Measurements from ENCODE around the gene CCDC178. TPM values are rescaled to one million over a fixed set of nuclear protein-coding genes. Genes with fewer than 3 reads are reported as not detected.

The CCDC178 gene
- total and polyA plus RNA-seq, 2 donors (not counting 1 experiment from before 2014, with no cell fraction given): 0.17 TPM; not detected in 1

DNA sequence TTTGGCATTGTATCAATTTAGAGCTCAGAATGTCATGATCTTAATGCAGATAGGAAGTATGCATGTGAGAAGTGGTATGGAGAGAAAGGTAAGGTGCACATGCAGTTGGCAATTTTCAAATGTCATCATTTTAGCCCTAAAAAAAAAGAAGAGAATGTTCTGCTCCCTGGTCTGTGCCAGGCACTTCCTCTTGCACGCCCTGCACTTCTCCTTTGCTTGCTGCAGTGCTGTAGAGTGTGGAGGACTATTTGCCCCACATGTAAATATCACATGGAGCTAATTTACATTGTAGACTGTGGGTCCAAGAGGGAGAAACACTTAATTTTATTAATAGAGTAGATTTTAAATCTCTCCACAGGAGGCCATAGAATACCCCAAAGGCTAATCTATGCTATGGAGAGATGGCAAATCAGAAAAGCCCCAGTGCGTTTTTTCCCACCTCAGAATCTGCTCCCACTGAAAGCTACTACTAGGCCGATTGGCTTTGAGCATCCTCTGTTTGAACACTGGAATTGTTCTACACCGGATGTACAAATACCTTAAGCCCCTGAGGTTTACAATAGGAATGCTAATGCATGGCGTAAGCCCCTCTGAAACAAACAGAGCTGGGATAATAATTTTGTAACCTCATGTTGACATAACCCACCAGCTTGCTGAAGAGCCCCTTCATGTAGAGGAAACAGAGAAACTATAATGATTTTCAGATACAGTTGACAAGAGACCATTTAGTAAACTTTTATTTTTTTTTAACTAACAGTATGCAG, 530.5 kb downstream of the CCDC178 start:
- DNase-seq (ENCODE audit: low read depth in 2 of 2): no peak
- H3K4me2 ChIP-seq (ENCODE audit: extremely low read depth, insufficient read depth, low read length): no peak overlapping the region

DNA sequence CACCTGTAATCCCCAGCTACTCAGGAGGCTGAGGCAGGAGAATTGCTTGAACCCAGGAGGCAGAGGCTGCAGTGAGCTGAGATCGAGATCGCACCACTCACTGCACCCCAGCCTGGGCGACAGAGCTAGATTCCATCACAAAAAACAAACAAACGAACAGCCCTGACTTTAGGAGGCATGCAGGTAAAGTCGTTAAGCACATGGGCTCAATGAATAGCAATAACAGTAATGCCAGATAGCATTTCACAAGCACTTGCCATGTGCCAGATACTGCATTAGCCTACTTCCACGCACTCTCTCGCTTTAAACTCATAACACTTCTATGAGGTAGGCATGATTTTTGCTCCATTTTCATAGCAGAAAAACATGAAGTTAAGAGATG, 532.1 kb downstream of the CCDC178 start:
- H3K9me3 ChIP-seq (ENCODE audit: control insufficient read depth, insufficient read depth, low read depth, low read length): no peaks in the 10 kb centered on the region
- H3K4me1 ChIP-seq (ENCODE audit: control insufficient read depth, extremely low read depth, insufficient read depth, low read length): no peaks in the 10 kb centered on the region
- no peak for DNase-seq (ENCODE audit: low read depth in 2 of 2)
- H3K9ac ChIP-seq (ENCODE audit: insufficient read depth, low read length): no peak overlapping the region
- no peak overlapping the region for H3K4me2 ChIP-seq (ENCODE audit: extremely low read depth, insufficient read depth, low read length)
- no peak overlapping the region for H3K27ac ChIP-seq (ENCODE audit: insufficient read depth, low read length)
- no peak overlapping the region for H2AFZ ChIP-seq (ENCODE audit: low read length)
- H3K79me2 ChIP-seq (ENCODE audit: control insufficient read depth, insufficient read depth, low read length): no peaks in the 10 kb centered on the region
- no peaks in the 10 kb centered on the region for H4K20me1 ChIP-seq (ENCODE audit: control insufficient read depth, extremely low read depth, insufficient read depth, low read length)
- no peak for TF ChIP-seq EZH2 (IDR thresholded peaks at IDR 0.05; ENCODE audit: low read length, missing control alignments)
- TF ChIP-seq, protein P1, sequence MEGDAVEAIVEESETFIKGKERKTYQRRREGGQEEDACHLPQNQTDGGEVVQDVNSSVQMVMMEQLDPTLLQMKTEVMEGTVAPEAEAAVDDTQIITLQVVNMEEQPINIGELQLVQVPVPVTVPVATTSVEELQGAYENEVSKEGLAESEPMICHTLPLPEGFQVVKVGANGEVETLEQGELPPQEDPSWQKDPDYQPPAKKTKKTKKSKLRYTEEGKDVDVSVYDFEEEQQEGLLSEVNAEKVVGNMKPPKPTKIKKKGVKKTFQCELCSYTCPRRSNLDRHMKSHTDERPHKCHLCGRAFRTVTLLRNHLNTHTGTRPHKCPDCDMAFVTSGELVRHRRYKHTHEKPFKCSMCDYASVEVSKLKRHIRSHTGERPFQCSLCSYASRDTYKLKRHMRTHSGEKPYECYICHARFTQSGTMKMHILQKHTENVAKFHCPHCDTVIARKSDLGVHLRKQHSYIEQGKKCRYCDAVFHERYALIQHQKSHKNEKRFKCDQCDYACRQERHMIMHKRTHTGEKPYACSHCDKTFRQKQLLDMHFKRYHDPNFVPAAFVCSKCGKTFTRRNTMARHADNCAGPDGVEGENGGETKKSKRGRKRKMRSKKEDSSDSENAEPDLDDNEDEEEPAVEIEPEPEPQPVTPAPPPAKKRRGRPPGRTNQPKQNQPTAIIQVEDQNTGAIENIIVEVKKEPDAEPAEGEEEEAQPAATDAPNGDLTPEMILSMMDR (conservative IDR thresholded peaks at IDR 0.05 in 1 of 2, IDR thresholded peaks at IDR 0.05 in 1 of 2; ENCODE audit: low read depth in 1 of 2, low read length in 2 of 2): no peak
- H3K27me3 ChIP-seq (ENCODE audit: control insufficient read depth, insufficient read depth, low read length): no peaks in the 10 kb centered on the region
- H3K36me3 ChIP-seq (ENCODE audit: control insufficient read depth, insufficient read depth, low read length): no peaks in the 10 kb centered on the region
- H3K4me3 ChIP-seq (replicated peaks in 1 of 4; ENCODE audit: control extremely low read depth in 1 of 4, insufficient read depth in 1 of 4, low read depth in 3 of 4, low read length in 4 of 4): no peak overlapping the region

More for the DNA sequence above, 530.5 kb downstream of the CCDC178 start:
- H3K4me1 ChIP-seq (ENCODE audit: control insufficient read depth, extremely low read depth, insufficient read depth, low read length): no peaks in the 10 kb centered on the region
- H3K9ac ChIP-seq (ENCODE audit: insufficient read depth, low read length): no peak overlapping the region
- H3K27ac ChIP-seq (ENCODE audit: insufficient read depth, low read length): no peak overlapping the region
- no peak for TF ChIP-seq EZH2 (IDR thresholded peaks at IDR 0.05; ENCODE audit: low read length, missing control alignments)
- TF ChIP-seq, protein P1 (conservative IDR thresholded peaks at IDR 0.05 in 1 of 2, IDR thresholded peaks at IDR 0.05 in 1 of 2; ENCODE audit: low read depth in 1 of 2, low read length in 2 of 2): no peak
- H3K79me2 ChIP-seq (ENCODE audit: control insufficient read depth, insufficient read depth, low read length): no peaks in the 10 kb centered on the region
- H2AFZ ChIP-seq (ENCODE audit: low read length): no peak overlapping the region
- H3K36me3 ChIP-seq (ENCODE audit: control insufficient read depth, insufficient read depth, low read length): no peaks in the 10 kb centered on the region
- no peaks in the 10 kb centered on the region for H3K27me3 ChIP-seq (ENCODE audit: control insufficient read depth, insufficient read depth, low read length)
- H4K20me1 ChIP-seq (ENCODE audit: control insufficient read depth, extremely low read depth, insufficient read depth, low read length): no peaks in the 10 kb centered on the region
- no peaks in the 10 kb centered on the region for H3K9me3 ChIP-seq (ENCODE audit: control insufficient read depth, insufficient read depth, low read depth, low read length)
- H3K4me3 ChIP-seq (replicated peaks in 1 of 4; ENCODE audit: control extremely low read depth in 1 of 4, insufficient read depth in 1 of 4, low read depth in 3 of 4, low read length in 4 of 4): no peak overlapping the region

DNA sequence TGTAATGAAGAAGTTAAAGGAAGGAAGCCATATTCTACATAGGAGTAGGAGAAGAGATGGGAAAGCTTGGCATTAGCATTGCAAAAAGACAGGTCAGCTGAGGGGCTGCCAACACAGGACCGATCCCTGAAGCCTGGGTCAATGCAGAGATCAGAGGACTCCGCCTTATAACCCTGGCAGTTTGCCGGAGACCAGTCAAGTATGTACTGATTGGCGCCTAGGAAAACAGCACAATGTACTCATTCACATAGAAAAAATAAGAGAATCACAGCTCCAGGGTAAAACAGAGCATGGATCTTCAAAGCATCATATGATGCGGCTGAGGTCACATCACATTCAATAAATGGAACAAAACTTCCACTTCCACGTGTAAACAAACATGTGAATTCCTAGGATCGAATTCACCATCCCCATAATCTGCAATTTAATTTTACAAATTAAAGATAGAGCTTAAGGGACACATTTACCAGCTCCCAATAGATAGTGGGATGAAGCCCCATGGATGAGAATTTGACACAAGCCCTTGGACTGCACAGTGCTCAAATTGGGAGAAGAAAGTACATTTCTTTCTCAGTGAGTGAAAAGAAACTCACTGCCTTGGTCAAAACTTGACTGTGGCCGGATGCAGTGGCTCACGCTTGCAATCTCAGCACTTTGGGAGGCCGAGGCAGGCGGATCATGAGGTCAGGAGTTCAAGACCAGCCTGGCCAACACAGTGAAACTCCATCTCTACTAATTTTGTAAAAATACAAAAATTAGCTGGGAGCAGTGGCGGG, 532.7 kb downstream of the CCDC178 start:
- Histone ChIP-seq H3K4me2 (ENCODE audit: extremely low read depth, insufficient read depth, low read length) (no peak overlapping the region), H2AFZ (ENCODE audit: low read length) (no peak overlapping the region), H3K27ac (ENCODE audit: insufficient read depth, low read length) (no peak overlapping the region), H3K27me3 (ENCODE audit: control insufficient read depth, insufficient read depth, low read length) (no peaks in the 10 kb centered on the region), H3K9ac (ENCODE audit: insufficient read depth, low read length) (no peak overlapping the region), H3K79me2 (ENCODE audit: control insufficient read depth, insufficient read depth, low read length) (no peaks in the 10 kb centered on the region), H3K4me1 (ENCODE audit: control insufficient read depth, extremely low read depth, insufficient read depth, low read length) (no peaks in the 10 kb centered on the region), H3K36me3 (ENCODE audit: control insufficient read depth, insufficient read depth, low read length) (no peaks in the 10 kb centered on the region), H4K20me1 (ENCODE audit: control insufficient read depth, extremely low read depth, insufficient read depth, low read length) (no peaks in the 10 kb centered on the region), H3K4me3 (replicated peaks in 1 of 4; ENCODE audit: control extremely low read depth in 1 of 4, insufficient read depth in 1 of 4, low read depth in 3 of 4, low read length in 4 of 4) (no peak overlapping the region), H3K9me3 (ENCODE audit: control insufficient read depth, insufficient read depth, low read depth, low read length) (no peaks in the 10 kb centered on the region)
- TF ChIP-seq EZH2 (IDR thresholded peaks at IDR 0.05; ENCODE audit: low read length, missing control alignments): no peak
- TF ChIP-seq, protein P1 (conservative IDR thresholded peaks at IDR 0.05 in 1 of 2, IDR thresholded peaks at IDR 0.05 in 1 of 2; ENCODE audit: low read depth in 1 of 2, low read length in 2 of 2): no peak
- DNase-seq (ENCODE audit: low read depth in 2 of 2): no peak
